SU-DHL-6 (cell line): ENCODE measurements around the gene KCNN3.
A peak's percentile ranks its signal among the peaks of the same experiment; 100 is the strongest.

Source experiments
- H2AFZ ChIP-seq: fragments of 200-600 bp; sonication (generic); 2 replicates; pipeline ENCODE4 v1.6.1; 2014; ENCODE audit warnings: low read depth, mild to moderate bottlenecking, moderate library complexity, mixed read lengths, antibody characterized with exemption, low read length; ENCODE audit not compliant: severe bottlenecking
- H3F3A ChIP-seq: fragments of 200-600 bp; shearing (Covaris generic); 2 replicates; pipeline ENCODE4 v1.6.0; 2016; ENCODE audit warnings: antibody characterized with exemption, mild to moderate bottlenecking; ENCODE audit not compliant: insufficient read depth
- H3K27ac ChIP-seq: fragments of 200-600 bp; sonication (generic); 2 replicates; pipeline ENCODE4 v1.5.1; 2016; ENCODE audit warnings: low read depth, mild to moderate bottlenecking, low read length, moderate library complexity, mixed read lengths
- H3K27me3 ChIP-seq: fragments of 200-600 bp; sonication (generic), shearing (Covaris generic); 2 replicates; pipeline ENCODE4 v1.6.0; 2014; ENCODE audit warnings: mild to moderate bottlenecking, low read length
- H3K36me3 ChIP-seq: fragments of 200-600 bp; sonication (generic); 2 replicates; pipeline ENCODE4 v1.6.1; 2014; ENCODE audit warnings: mild to moderate bottlenecking, low read length, mixed read lengths
- H3K4me2 ChIP-seq: fragments of 300-600, 200-600 bp; shearing (Covaris generic), sonication (generic); 2 replicates; pipeline ENCODE4 v1.6.0; 2014; ENCODE audit warnings: low read length, low read depth, mild to moderate bottlenecking; ENCODE audit not compliant: poor library complexity, severe bottlenecking
- H3K4me3 ChIP-seq: fragments of 200-600 bp; sonication (generic); 2 replicates; pipeline ENCODE4 v1.5.1; 2014; ENCODE audit warnings: antibody characterized with exemption, low read length, mild to moderate bottlenecking, mixed read lengths; ENCODE audit not compliant: insufficient read depth, poor library complexity, severe bottlenecking
- H3K79me2 ChIP-seq: fragments of 200-600 bp; sonication (generic); 2 replicates; pipeline ENCODE4 v1.6.1; 2014; ENCODE audit warnings: mild to moderate bottlenecking, low read length, moderate library complexity; ENCODE audit not compliant: insufficient read depth
- H3K9ac ChIP-seq: fragments of 200-600 bp; sonication (generic); 2 replicates; pipeline ENCODE4 v1.7.0; 2014; ENCODE audit warnings: mild to moderate bottlenecking, low read length
- H3K9me2 ChIP-seq: fragments of 200-600 bp; sonication (generic); replicated peaks from 2 replicates; pipeline ENCODE4 v1.6.1; 2014; ENCODE audit warnings: low read length; ENCODE audit not compliant: insufficient read depth
- H3K9me3 ChIP-seq: fragments of 200-600 bp; sonication (generic); 2 replicates; pipeline ENCODE4 v1.6.1; 2014; ENCODE audit warnings: low read length, mixed read lengths; ENCODE audit not compliant: insufficient read depth
- H4K20me1 ChIP-seq: fragments of 200-600 bp; sonication (generic); 2 replicates; pipeline ENCODE4 v1.6.1; 2014; ENCODE audit warnings: low read depth, mild to moderate bottlenecking, antibody characterized with exemption, low read length, moderate library complexity, mixed read lengths
- CTCF ChIP-seq: fragments of 200-600 bp; sonication (generic); IDR thresholded peaks from one replicate; pipeline ENCODE4 v1.5.1; 2017; ENCODE audit warnings: antibody characterized with exemption, mild to moderate bottlenecking, low read length, moderate library complexity; ENCODE audit not compliant: insufficient read depth, poor library complexity, severe bottlenecking
- EZH2phosphoT487 ChIP-seq: fragments of 200-600 bp; sonication (generic), shearing (Covaris generic); conservative IDR thresholded peaks from 2 replicates; pipeline ENCODE4 v1.6.1; 2018; ENCODE audit warnings: mild to moderate bottlenecking, antibody characterized with exemption, low read length, moderate library complexity, mixed read lengths

Gene KCNN3

GRCh38 chr1:154859786-154860155, 10.3 kb downstream of the KCNN3 start:
- Histone ChIP-seq H3K27me3 (no peaks in the 10 kb centered on the region), H3K36me3 (no peaks in the 10 kb centered on the region), H3F3A (peaks cover 13% of the 10 kb centered on the region), H3K9me3 (no peaks in the 10 kb centered on the region), H3K4me3 (peak overlapping the region; percentile 21), H3K79me2 (no peaks in the 10 kb centered on the region), H3K9me2 (no peaks in the 10 kb centered on the region), H3K4me2 (peak overlapping the region; percentile 59), H3K27ac (peak overlapping the region; percentile 94), H4K20me1 (no peaks in the 10 kb centered on the region), H2AFZ (no peak overlapping the region), H3K9ac (peak overlapping the region; percentile 39)
- TF ChIP-seq EZH2phosphoT487, result no peak
- TF ChIP-seq CTCF, result no peak

GRCh38 chr1:154859151-154859785, 10.8 kb downstream of the KCNN3 start:
- H3K36me3 ChIP-seq, result no peaks in the 10 kb centered on the region
- no peaks in the 10 kb centered on the region for H3K9me2 ChIP-seq
- H3K4me3 ChIP-seq, result peak overlapping the region; percentile 21
- no peaks in the 10 kb centered on the region for H4K20me1 ChIP-seq
- peak overlapping the region; percentile 39; the same call in 1 of the 2 replicates for H3K9ac ChIP-seq
- H3K4me2 ChIP-seq, result peak overlapping the region; percentile 59
- H2AFZ ChIP-seq, result no peak overlapping the region
- peaks cover 13% of the 10 kb centered on the region for H3F3A ChIP-seq
- no peaks in the 10 kb centered on the region for H3K79me2 ChIP-seq
- peak overlapping the region; percentile 94 for H3K27ac ChIP-seq
- no peaks in the 10 kb centered on the region for H3K9me3 ChIP-seq
- TF ChIP-seq CTCF (no peak), EZH2phosphoT487 (no peak)
- no peaks in the 10 kb centered on the region for H3K27me3 ChIP-seq

GRCh38 chr1:154857441-154858215, 12.5 kb downstream of the KCNN3 start:
- no peak overlapping the region for H2AFZ ChIP-seq
- H4K20me1 ChIP-seq, result no peaks in the 10 kb centered on the region
- H3K4me2 ChIP-seq, result peak overlapping the region; percentile 10
- no peaks in the 10 kb centered on the region for H3K36me3 ChIP-seq
- H3K9ac ChIP-seq, result no peak overlapping the region
- TF ChIP-seq EZH2phosphoT487, result no peak
- TF ChIP-seq CTCF, result no peak
- no peaks in the 10 kb centered on the region for H3K9me2 ChIP-seq
- peaks cover 13% of the 10 kb centered on the region for H3F3A ChIP-seq
- no peaks in the 10 kb centered on the region for H3K27me3 ChIP-seq
- H3K27ac ChIP-seq, result no peak overlapping the region
- no peaks in the 10 kb centered on the region for H3K9me3 ChIP-seq
- H3K4me3 ChIP-seq, result no peak overlapping the region
- H3K79me2 ChIP-seq, result no peaks in the 10 kb centered on the region
